ENCODE results near the gene WNK2.

WNK2 gene

GRCh38 chr9:93200449-93200742 lies 16.5 kb downstream of the WNK2 start:
- no peak for DNase-seq (ENCODE audit: low spot score)

- no peak for DNase-seq (ENCODE audit: low spot score)
Observed at GRCh38 chr9:93200989-93201334, 17.0 kb downstream of the WNK2 start.

GRCh38 chr9:93203026-93203717 lies 19.2 kb downstream of the WNK2 start:
- no peak for DNase-seq (ENCODE audit: low spot score)

- no peak for DNase-seq (ENCODE audit: low spot score)
Observed at GRCh38 chr9:93203718-93204469, 20.0 kb downstream of the WNK2 start.

- no peak for DNase-seq (ENCODE audit: low spot score)
Observed at GRCh38 chr9:93204470-93205043, 20.6 kb downstream of the WNK2 start.

- DNase-seq (ENCODE audit: low spot score), result no peak
Observed at GRCh38 chr9:93205045-93205768, 21.3 kb downstream of the WNK2 start.

GRCh38 chr9:93205896-93206575 lies 22.1 kb downstream of the WNK2 start:
- no peak for DNase-seq (ENCODE audit: low spot score)

- no peak for DNase-seq (ENCODE audit: low spot score)
Observed at GRCh38 chr9:93206576-93207155, 22.7 kb downstream of the WNK2 start.

GRCh38 chr9:93207326-93207814 lies 23.4 kb downstream of the WNK2 start:
- DNase-seq (ENCODE audit: low spot score), result no peak

- no peak for DNase-seq (ENCODE audit: low spot score)
Observed at GRCh38 chr9:93207860-93208734, 24.2 kb downstream of the WNK2 start.

- DNase-seq (ENCODE audit: low spot score), result no peak
Observed at GRCh38 chr9:93209097-93209496, 25.2 kb downstream of the WNK2 start.

GRCh38 chr9:93209576-93210323 lies 25.8 kb downstream of the WNK2 start:
- no peak for DNase-seq (ENCODE audit: low spot score)

GRCh38 chr9:93210324-93210973 lies 26.5 kb downstream of the WNK2 start:
- no peak for DNase-seq (ENCODE audit: low spot score)

GRCh38 chr9:93210974-93211653 lies 27.2 kb downstream of the WNK2 start:
- DNase-seq (ENCODE audit: low spot score), result no peak

GRCh38 chr9:93211654-93212001 lies 27.7 kb downstream of the WNK2 start:
- no peak for DNase-seq (ENCODE audit: low spot score)

- DNase-seq (ENCODE audit: low spot score), result no peak
Observed at GRCh38 chr9:93212409-93212808, 28.5 kb downstream of the WNK2 start.

GRCh38 chr9:93216073-93216365 lies 32.1 kb downstream of the WNK2 start:
- DNase-seq (ENCODE audit: low spot score), result no peak

GRCh38 chr9:93217706-93218105 lies 33.8 kb downstream of the WNK2 start:
- no peak for DNase-seq (ENCODE audit: low spot score)

GRCh38 chr9:93218161-93218560 lies 34.2 kb downstream of the WNK2 start:
- no peak for DNase-seq (ENCODE audit: low spot score)
